Epithelial cell of proximal tubule (primary cell): ENCODE measurements around the gene SULF2. TPM values are rescaled to one million over a fixed set of nuclear protein-coding genes. Genes with fewer than 3 reads are reported as not detected.

ENCODE experiments used
- DNase-seq: peaks from one replicate; pipeline ENCODE4 v3.0.0-alpha.2; 2011; ENCODE audit warnings: low read depth
- H3K4me3 ChIP-seq: 2 replicates; pipeline ENCODE4 v1.5.1; 2011; ENCODE audit warnings: low read depth, mild to moderate bottlenecking, low read length
- CTCF ChIP-seq: conservative IDR thresholded peaks from 2 replicates; pipeline ENCODE4 v1.5.1; 2012; ENCODE audit warnings: low read depth, mild to moderate bottlenecking, low read length
- total RNA-seq: library from RNA; depleted of rRNA; stranded (reverse); fragments of >200 nt; gene quantifications from 2 replicates; pipeline ENCODE4 v1.2.3, GENCODE V29; 2015

SULF2 gene
- total RNA-seq, 1 donor from 2014 or later = 20.4 TPM

- H3K4me3 ChIP-seq = no peak overlapping the region
Observed at GRCh38 chr20:47818016-47818415, 32.7 kb upstream of the SULF2 start.

GRCh38 chr20:47817573-47817972 lies 32.3 kb upstream of the SULF2 start:
- DNase-seq = no peak
- TF ChIP-seq CTCF = no peak
- no peak overlapping the region for H3K4me3 ChIP-seq

More at GRCh38 chr20:47818016-47818415, 32.7 kb upstream of the SULF2 start:
- TF ChIP-seq CTCF = no peak
- DNase-seq = no peak

GRCh38 chr20:47816487-47817451 lies 31.5 kb upstream of the SULF2 start:
- no peak overlapping the region for H3K4me3 ChIP-seq
- no peak for DNase-seq
- no peak for TF ChIP-seq CTCF

GRCh38 chr20:47815866-47816265 lies 30.6 kb upstream of the SULF2 start:
- no peak for TF ChIP-seq CTCF
- no peak overlapping the region for H3K4me3 ChIP-seq
- DNase-seq = no peak

- no peak overlapping the region for H3K4me3 ChIP-seq
- TF ChIP-seq CTCF = no peak
- DNase-seq = no peak
Observed at GRCh38 chr20:47815416-47815806, 30.1 kb upstream of the SULF2 start.

GRCh38 chr20:47814632-47815415 lies 29.5 kb upstream of the SULF2 start:
- no peak for TF ChIP-seq CTCF
- no peak for DNase-seq
- no peak overlapping the region for H3K4me3 ChIP-seq
